GM21390 (cell line): ENCODE results near the gene DUSP28.

Experiments
- ATAC-seq: cut with Tn5 transposase; IDR thresholded peaks from one replicate; pipeline ENCODE4 v1.9.1; 2021; ENCODE audit not compliant: unreplicated experiment

The DUSP28 gene

DNA sequence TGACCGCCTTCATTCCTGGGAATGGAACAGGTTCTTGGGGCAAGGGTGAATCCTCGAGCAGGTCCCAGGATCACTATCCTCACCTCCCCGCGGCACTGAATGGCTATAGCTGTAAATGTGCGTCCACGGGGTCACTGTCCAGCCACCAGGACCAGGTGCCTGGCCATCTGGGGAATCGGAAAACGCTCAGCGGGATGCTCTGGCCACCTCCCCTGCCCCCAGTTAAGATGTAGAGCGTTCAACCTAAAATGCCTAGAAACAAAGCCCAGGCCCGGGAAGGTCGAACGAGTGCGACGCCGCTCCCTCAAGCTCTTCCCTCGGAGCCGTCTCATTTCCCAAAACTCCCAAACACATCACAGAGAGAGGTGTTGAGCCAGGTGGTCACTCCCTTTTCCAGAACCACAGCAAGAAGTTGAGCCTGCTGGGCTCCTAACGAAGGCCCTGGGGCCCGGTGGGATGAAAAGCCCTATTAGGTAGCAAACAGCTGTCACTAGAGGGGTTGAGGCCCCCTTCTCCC is 25.6 kb downstream of the DUSP28 start:
- no peak for ATAC-seq

DNA sequence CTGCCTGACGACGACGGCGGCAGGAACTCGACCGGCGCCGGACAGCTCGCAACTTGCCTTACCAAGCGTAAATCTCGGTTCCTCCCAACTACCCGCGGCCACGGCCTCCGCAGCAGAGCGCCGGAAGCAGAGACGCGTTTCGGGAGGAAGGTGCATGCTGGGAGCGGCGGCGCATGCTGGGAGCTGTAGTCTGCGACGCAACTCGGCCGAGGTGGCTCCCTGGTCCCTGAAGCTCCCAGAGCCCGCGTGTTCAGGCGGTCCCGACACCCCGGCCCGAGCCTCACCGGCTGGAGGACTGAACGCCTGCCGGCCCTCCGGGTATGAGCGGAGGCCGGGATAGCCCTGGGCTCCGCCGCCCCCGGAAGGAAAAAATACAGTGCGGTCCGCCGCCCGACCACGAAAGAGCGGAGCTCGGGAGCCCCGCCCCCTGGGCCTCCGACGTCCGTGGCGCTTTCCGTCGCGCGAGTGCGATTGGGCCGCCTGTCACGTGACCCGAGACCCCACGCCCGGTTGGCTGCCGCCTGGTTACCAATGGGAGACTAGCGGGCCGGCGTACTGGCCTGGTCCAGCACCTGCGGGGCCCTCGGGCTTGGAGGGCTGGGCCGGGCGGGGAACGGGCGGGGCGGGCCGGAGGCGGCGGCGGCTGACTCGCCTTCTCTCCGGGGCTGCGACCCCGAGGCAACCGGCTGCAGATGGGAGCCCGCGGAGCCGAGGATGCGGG is 26.2 kb downstream of the DUSP28 start, which contains the start of gene CAPN10:
TSS of gene CAPN10 (plus strand) at position 537 of the 721 bp plus-strand sequence. CDS start at position 715, 178 bp downstream.
- ATAC-seq: peak; percentile 58

DNA sequence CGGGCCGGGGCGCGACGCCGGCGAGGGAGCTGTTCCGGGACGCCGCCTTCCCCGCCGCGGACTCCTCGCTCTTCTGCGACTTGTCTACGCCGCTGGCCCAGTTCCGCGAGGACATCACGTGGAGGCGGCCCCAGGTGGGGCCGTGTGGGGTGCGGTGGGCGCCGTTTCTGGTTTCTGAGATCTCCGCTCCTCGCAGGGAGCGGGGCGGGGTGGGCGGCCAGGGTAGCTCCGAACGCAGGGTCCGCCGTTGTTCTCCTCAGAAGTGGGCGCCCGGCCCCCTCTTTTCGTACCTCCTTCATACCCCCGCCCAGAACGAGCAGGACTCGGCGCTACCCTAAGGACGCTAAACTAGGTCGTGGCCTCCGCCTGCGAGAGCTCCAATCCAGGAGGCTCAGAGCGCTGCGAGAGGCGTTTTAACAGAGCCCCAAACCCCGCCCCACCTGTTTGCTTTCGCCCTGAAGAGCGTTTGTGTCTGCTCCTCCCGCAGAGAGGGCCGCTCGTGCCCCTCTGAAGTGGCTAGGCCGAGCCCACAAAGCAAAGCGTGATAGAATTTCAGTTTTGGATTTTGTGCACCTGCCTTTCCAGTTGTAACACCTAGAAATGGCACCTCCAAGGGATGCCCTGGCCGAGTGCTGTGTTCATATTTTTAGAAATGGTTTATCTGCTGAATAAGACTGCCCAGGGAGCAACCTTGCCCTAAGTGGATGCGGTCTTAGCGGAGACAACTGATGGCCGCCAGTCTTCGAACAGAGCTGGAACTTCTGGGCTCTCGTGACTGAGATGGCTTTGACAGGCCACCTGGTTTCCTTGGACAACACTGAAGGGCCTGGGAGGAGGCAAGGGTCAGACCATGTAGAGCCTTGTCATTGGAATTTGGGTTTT is 27.0 kb downstream of the DUSP28 start:
- peak; percentile 3 for ATAC-seq

- no peak for ATAC-seq
Observed at GRCh38 chr2:240588006-240588655, 28.0 kb downstream of the DUSP28 start.

DNA sequence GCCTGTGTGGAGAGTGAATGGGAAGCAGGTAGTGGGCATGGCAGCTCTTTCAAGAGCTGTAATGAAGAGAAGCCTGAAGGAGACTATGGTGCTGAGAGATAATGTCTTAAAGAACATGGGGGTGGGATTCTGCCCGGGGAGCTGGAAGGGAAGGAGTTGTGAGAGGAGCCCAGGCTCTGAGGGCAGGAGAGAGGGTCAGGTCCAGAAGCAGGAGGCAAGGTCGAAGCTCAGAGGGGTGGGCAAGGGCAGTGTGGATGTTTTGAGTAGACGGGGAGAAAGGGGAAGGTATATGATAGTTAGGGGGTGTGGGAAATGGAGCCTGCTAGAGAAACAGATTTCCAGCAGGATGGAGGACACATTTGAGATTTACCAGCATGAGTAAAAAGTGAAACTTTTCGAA is 28.5 kb downstream of the DUSP28 start:
- no peak for ATAC-seq

GRCh38 chr2:240589375-240589774 is 29.2 kb downstream of the DUSP28 start:
- no peak for ATAC-seq

GRCh38 chr2:240589850-240590525 is 29.8 kb downstream of the DUSP28 start:
- ATAC-seq: no peak

- no peak for ATAC-seq
Observed at GRCh38 chr2:240590681-240591111, 30.5 kb downstream of the DUSP28 start.

GRCh38 chr2:240591226-240591625 is 31.1 kb downstream of the DUSP28 start:
- no peak for ATAC-seq

- ATAC-seq: no peak
Observed at GRCh38 chr2:240591784-240592183, 31.6 kb downstream of the DUSP28 start.

DNA sequence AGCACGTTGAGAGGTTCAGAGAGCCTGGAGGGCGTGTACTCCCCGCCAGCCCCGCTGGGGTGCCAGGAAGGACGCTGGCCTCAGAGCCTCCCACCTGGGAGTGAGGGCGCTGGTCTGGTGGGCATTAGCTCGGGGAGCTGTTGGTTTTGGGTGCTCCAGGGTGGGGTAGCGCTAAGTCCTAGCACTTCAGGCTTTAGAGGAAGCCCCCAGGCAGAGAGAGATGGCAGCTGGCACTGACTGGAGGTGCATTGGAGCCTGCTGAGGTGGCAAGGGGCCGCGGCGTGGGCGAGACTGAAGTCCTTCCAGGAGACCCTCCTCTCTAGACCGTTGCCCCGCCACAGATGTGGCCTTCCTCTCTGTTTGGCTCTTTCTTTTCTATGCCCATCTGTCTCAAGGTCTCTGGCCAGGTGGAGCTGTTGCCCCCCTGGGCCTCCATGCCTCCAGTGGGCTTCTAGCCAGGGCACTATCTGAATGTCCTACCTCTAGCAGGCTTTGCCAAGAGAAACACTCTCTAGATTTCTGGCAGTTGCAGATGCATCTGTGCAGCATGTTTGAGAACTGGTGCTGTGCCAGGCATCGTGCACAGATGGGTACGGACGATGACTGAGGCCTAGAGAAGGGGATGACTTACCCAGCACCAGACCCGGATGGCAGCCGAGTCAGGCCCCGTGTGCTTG is 33.0 kb downstream of the DUSP28 start:
- no peak for ATAC-seq

DNA sequence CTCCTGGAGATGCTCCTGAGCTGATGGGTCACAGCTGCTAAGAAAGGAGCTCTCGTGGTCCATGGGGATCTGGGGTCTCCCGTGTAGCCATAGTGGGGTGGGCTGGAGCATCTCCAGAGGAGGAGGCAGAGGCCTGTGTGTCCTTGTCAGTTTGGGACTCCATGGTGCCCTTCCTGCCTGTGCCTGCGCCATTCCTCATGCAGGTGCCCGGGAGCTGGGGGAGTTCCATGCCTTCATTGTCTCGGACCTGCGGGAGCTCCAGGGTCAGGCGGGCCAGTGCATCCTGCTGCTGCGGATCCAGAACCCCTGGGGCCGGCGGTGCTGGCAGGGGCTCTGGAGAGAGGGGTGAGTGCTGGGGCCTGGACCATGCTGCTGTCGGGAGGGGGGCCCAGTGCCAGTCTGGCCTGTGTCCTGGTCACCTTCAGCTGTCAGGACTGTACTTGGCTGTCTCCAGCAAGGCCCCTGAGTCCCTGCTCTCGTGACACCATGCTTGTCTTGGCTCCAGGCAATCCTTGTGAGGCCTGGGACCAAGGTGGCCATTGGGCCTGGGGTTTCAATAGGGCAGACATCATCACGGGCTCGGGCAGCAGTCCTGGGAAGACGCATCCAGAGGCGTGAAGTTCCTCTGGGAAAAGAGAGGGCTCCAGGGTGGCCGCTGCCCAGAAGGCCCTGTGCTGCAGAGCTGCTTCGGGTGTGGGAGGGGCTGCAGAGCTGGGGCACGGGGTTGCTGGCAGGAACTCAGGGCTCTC is 33.7 kb downstream of the DUSP28 start:
- ATAC-seq: no peak

- ATAC-seq: no peak
Observed at GRCh38 chr2:240594511-240595380, 34.6 kb downstream of the DUSP28 start.

DNA sequence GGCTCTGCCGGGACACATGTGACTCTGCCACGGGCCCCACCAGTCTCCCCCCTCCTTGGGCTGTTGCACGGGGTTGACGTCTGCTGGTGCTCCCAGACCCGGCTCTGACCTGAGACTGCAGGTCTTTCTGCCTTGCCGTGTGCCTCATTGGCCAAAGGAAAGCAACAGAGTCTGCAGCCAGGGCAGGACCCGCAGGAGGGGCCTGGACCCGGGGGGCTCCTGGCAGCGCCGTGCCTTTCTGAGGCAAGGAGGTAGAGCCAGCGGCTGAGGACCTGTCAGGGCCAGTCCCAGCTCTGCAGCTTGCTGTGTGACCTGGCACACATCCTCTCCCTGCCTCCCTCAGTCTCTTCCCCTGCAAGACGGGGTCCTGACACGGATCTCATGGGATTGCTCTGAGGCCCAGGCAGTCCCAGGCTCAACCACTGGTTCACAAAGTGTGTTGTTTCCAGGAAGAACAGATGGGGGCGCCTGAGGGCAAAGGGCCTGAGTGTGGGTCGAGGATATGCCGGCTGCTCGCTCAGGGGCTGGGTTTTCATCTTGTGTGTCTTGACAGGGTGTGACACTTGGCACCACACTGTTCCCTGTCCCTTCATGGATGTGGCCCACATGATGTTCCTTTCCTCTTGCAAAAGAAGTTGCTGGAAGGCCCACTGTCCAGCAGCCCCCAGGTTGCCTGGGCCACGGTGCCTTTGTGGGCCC is 35.4 kb downstream of the DUSP28 start:
- no peak for ATAC-seq

GRCh38 chr2:240596080-240596460 is 35.9 kb downstream of the DUSP28 start:
- ATAC-seq: no peak

- ATAC-seq: no peak
Observed at GRCh38 chr2:240596491-240596931, 36.4 kb downstream of the DUSP28 start.

- ATAC-seq: no peak
Observed at GRCh38 chr2:240597054-240597418, 36.9 kb downstream of the DUSP28 start.
